ENCODE data around the gene APOBEC3G. TPM values are rescaled to one million over a fixed set of nuclear protein-coding genes. Genes with fewer than 3 reads are reported as not detected.
"Not testable (repeated sequence)": the region's sequence is repeated elsewhere in the genome, so short reads cannot be mapped to it uniquely, and the experiment has no call there.

APOBEC3G gene
- total and polyA plus RNA-seq, 2 experiments from 2014 or later: 2.1 to 3.3 TPM

GRCh38 chr22:39066442-39067276 lies 10.4 kb upstream of the APOBEC3G start:
- H3K4me1 ChIP-seq (ENCODE audit: insufficient read depth); H3K27ac Mint-ChIP-seq; H3K9me3 Mint-ChIP-seq; H3K79me2 ChIP-seq (replicated peaks; ENCODE audit: insufficient read depth); H3K36me3 ChIP-seq (ENCODE audit: insufficient read depth); H3K36me3 Mint-ChIP-seq (ENCODE audit: low read depth); H3K4me3 Mint-ChIP-seq; H3K9me2 ChIP-seq (ENCODE audit: insufficient read depth); H3K27ac ChIP-seq (ENCODE audit: low read depth); H3K4me2 ChIP-seq; H4K20me1 ChIP-seq (replicated peaks; ENCODE audit: insufficient read depth); H3K27me3 Mint-ChIP-seq (ENCODE audit: insufficient read depth, low read depth, poor library complexity); H3K4me3 ChIP-seq; ATAC-seq; H3F3A ChIP-seq (replicated peaks; ENCODE audit: low read depth); H3K27me3 ChIP-seq (ENCODE audit: insufficient read depth); DNase-seq (ENCODE audit: low spot score); H2AFZ ChIP-seq: not testable (repeated sequence)
- H3K4me1 Mint-ChIP-seq: peaks cover 15% of the 10 kb centered on the region

- Mint-ChIP-seq H3K27me3 (ENCODE audit: insufficient read depth, low read depth, poor library complexity) (peaks cover 7% of the 10 kb centered on the region), H3K4me3 (no peak overlapping the region), H3K4me1 (peaks cover 20% of the 10 kb centered on the region), H3K9me3 (no peaks in the 10 kb centered on the region; the same call in 2 of the 3 replicates), H3K36me3 (ENCODE audit: low read depth) (no peaks in the 10 kb centered on the region), H3K27ac (no peak overlapping the region)
- Histone ChIP-seq H3K4me2 (no peak overlapping the region), H3F3A (replicated peaks; ENCODE audit: low read depth) (no peaks in the 10 kb centered on the region), H2AFZ (no peak overlapping the region; the same call in 1 of the 2 replicates), H3K4me1 (ENCODE audit: insufficient read depth) (peaks cover 9% of the 10 kb centered on the region; the same call in 1 of the 2 replicates), H3K27me3 (ENCODE audit: insufficient read depth) (no peaks in the 10 kb centered on the region), H3K36me3 (ENCODE audit: insufficient read depth) (no peaks in the 10 kb centered on the region), H4K20me1 (replicated peaks; ENCODE audit: insufficient read depth) (no peaks in the 10 kb centered on the region), H3K79me2 (replicated peaks; ENCODE audit: insufficient read depth) (no peaks in the 10 kb centered on the region), H3K9me2 (ENCODE audit: insufficient read depth) (no peaks in the 10 kb centered on the region), H3K27ac (ENCODE audit: low read depth) (no peak overlapping the region), H3K4me3 (no peak overlapping the region)
- no peak for TF ChIP-seq CREB1 (CRISPR knock-in tag; IDR thresholded peaks at IDR 0.05; ENCODE audit: low read depth)
- TF ChIP-seq CTCF (conservative IDR thresholded peaks at IDR 0.05; ENCODE audit: low read depth in 2 of 2): peak in 1 of 2 experiments; percentile 43; a peak in 2 of 4 replicates
- ATAC-seq: peak; percentile 38; the same call in 1 of the 3 replicates
- no peak for DNase-seq (ENCODE audit: low spot score)
Measured at GRCh38 chr22:39068033-39068785, 8.9 kb upstream of the APOBEC3G start.

- ATAC-seq (peak; percentile 51), DNase-seq (ENCODE audit: low spot score) (no peak)
- Mint-ChIP-seq H3K27ac (no peak overlapping the region), H3K4me1 (peaks cover 31% of the 10 kb centered on the region), H3K9me3 (no peaks in the 10 kb centered on the region; the same call in 2 of the 3 replicates), H3K36me3 (ENCODE audit: low read depth) (no peaks in the 10 kb centered on the region), H3K4me3 (no peak overlapping the region), H3K27me3 (ENCODE audit: insufficient read depth, low read depth, poor library complexity) (peaks cover 12% of the 10 kb centered on the region)
- Histone ChIP-seq H2AFZ (no peak overlapping the region), H3K27ac (ENCODE audit: low read depth) (no peak overlapping the region), H3F3A (replicated peaks; ENCODE audit: low read depth) (no peaks in the 10 kb centered on the region), H4K20me1 (replicated peaks; ENCODE audit: insufficient read depth) (no peaks in the 10 kb centered on the region), H3K9me2 (ENCODE audit: insufficient read depth) (no peaks in the 10 kb centered on the region), H3K4me2 (no peak overlapping the region), H3K27me3 (ENCODE audit: insufficient read depth) (no peaks in the 10 kb centered on the region), H3K4me3 (no peak overlapping the region), H3K79me2 (replicated peaks; ENCODE audit: insufficient read depth) (no peaks in the 10 kb centered on the region), H3K4me1 (ENCODE audit: insufficient read depth) (peaks cover 17% of the 10 kb centered on the region), H3K36me3 (ENCODE audit: insufficient read depth) (no peaks in the 10 kb centered on the region)
- TF ChIP-seq ZNF114 (CRISPR knock-in tag; IDR thresholded peaks at IDR 0.05) (no peak), ZNF462 (CRISPR knock-in tag; IDR thresholded peaks at IDR 0.05) (no peak)
Measured at GRCh38 chr22:39070186-39070585, 6.9 kb upstream of the APOBEC3G start.
